HEK293 (cell line): ENCODE results near the gene PRR19.

Source experiments
- GLIS1 ChIP-seq: fragments of 450-650 bp; formaldehyde crosslinking; IDR thresholded peaks from 2 replicates; pipeline ENCODE4 v1.5.1; 2016; ENCODE audit warnings: missing biosample characterization, missing genetic modification characterization
- GLIS2 ChIP-seq: fragments of 450-650 bp; formaldehyde crosslinking; IDR thresholded peaks from 2 replicates; pipeline ENCODE4 v1.5.1; 2016; ENCODE audit warnings: missing biosample characterization, missing genetic modification characterization
- HOXC10 ChIP-seq: sonication (generic); formaldehyde crosslinking; IDR thresholded peaks from 2 replicates; pipeline ENCODE4 v1.8.1; 2023; ENCODE audit warnings: mild to moderate bottlenecking, missing genetic modification reagents
- IKZF3 ChIP-seq: fragments of 450-650 bp; IDR thresholded peaks from 2 replicates; pipeline ENCODE4 v1.5.0; 2018; ENCODE audit warnings: missing biosample characterization, mild to moderate bottlenecking, missing genetic modification characterization, moderate library complexity
- KLF8 ChIP-seq: fragments of 450-650 bp; formaldehyde crosslinking; IDR thresholded peaks from 2 replicates; pipeline ENCODE4 v1.5.1; 2016; ENCODE audit warnings: missing biosample characterization, missing genetic modification characterization
- RBAK ChIP-seq: fragments of 450-650 bp; formaldehyde crosslinking; IDR thresholded peaks from 2 replicates; pipeline ENCODE4 v1.5.1; 2016; ENCODE audit warnings: missing biosample characterization, missing genetic modification characterization
- SCRT1 ChIP-seq: fragments of 450-650 bp; formaldehyde crosslinking; IDR thresholded peaks from 2 replicates; pipeline ENCODE4 v1.5.1; 2016; ENCODE audit warnings: missing biosample characterization, missing genetic modification characterization, borderline replicate concordance
- ZBTB48 ChIP-seq: fragments of 450-650 bp; formaldehyde crosslinking; IDR thresholded peaks from 2 replicates; pipeline ENCODE4 v1.5.1; 2016; ENCODE audit warnings: missing biosample characterization, missing genetic modification characterization
- ZBTB7A ChIP-seq: fragments of 450-650 bp; formaldehyde crosslinking; IDR thresholded peaks from 2 replicates; pipeline ENCODE4 v1.5.1; 2016; ENCODE audit warnings: low read depth, missing biosample characterization, missing genetic modification characterization
- ZFHX2 ChIP-seq: fragments of 450-650 bp; formaldehyde crosslinking; conservative IDR thresholded peaks from 2 replicates; pipeline ENCODE4 v1.5.1; 2016; ENCODE audit warnings: missing biosample characterization, missing genetic modification characterization
- ZIC2 ChIP-seq: fragments of 450-650 bp; formaldehyde crosslinking; IDR thresholded peaks from 2 replicates; pipeline ENCODE4 v1.5.1; 2016; ENCODE audit warnings: missing biosample characterization, missing genetic modification characterization
- ZNF114 ChIP-seq: fragments of 450-650 bp; formaldehyde crosslinking; IDR thresholded peaks from 2 replicates; pipeline ENCODE4 v1.5.0; 2017; ENCODE audit warnings: missing biosample characterization, missing genetic modification characterization
- ZNF132 ChIP-seq: fragments of 450-650 bp; formaldehyde crosslinking; IDR thresholded peaks from 2 replicates; pipeline ENCODE4 v1.5.1; 2017; ENCODE audit warnings: missing biosample characterization, missing genetic modification characterization, borderline replicate concordance
- ZNF138 ChIP-seq: fragments of 450-650 bp; formaldehyde crosslinking; IDR thresholded peaks from 2 replicates; pipeline ENCODE4 v1.5.1; 2016; ENCODE audit warnings: missing biosample characterization, missing genetic modification characterization, borderline replicate concordance
- ZNF24 ChIP-seq: fragments of 450-650 bp; formaldehyde crosslinking; IDR thresholded peaks from 2 replicates; pipeline ENCODE4 v1.5.1; 2016; ENCODE audit warnings: missing biosample characterization, missing genetic modification characterization
- ZNF274 ChIP-seq, 2 experiments: fragments of 200-500 bp in 1 of 2; fragments of 450-650 bp in 1 of 2; sonication (Bioruptor generic) in 1 of 2; formaldehyde crosslinking in 1 of 2; IDR thresholded peaks; 2 replicates each; pipeline versions ENCODE4 v1.5.1 to v1.6.1; 2014 to 2016; ENCODE audit warnings: borderline replicate concordance in 1 of 2, inconsistent platforms in 1 of 2, low read length in 1 of 2, missing biosample characterization in 1 of 2, missing genetic modification characterization in 1 of 2
- ZNF48 ChIP-seq: fragments of 450-650 bp; formaldehyde crosslinking; IDR thresholded peaks from 2 replicates; pipeline ENCODE4 v1.5.1; 2016; ENCODE audit warnings: missing biosample characterization, missing genetic modification characterization
- ZNF501 ChIP-seq: fragments of 450-650 bp; formaldehyde crosslinking; IDR thresholded peaks from 2 replicates; pipeline ENCODE4 v1.5.1; 2016; ENCODE audit warnings: missing biosample characterization, missing genetic modification characterization
- ZNF521 ChIP-seq: fragments of 450-650 bp; formaldehyde crosslinking; IDR thresholded peaks from 2 replicates; pipeline ENCODE4 v1.5.1; 2017; ENCODE audit warnings: missing biosample characterization, mild to moderate bottlenecking, missing genetic modification characterization
- ZNF530 ChIP-seq: fragments of 450-650 bp; formaldehyde crosslinking; IDR thresholded peaks from 2 replicates; pipeline ENCODE4 v1.5.1; 2016; ENCODE audit warnings: low read depth, missing biosample characterization, missing genetic modification characterization
- ZNF558 ChIP-seq: fragments of 450-650 bp; formaldehyde crosslinking; IDR thresholded peaks from 2 replicates; pipeline ENCODE4 v1.5.1; 2016; ENCODE audit warnings: missing biosample characterization, missing genetic modification characterization
- ZNF561 ChIP-seq: fragments of 450-650 bp; IDR thresholded peaks from 2 replicates; pipeline ENCODE4 v1.5.1; 2018; ENCODE audit warnings: missing biosample characterization, missing genetic modification characterization, borderline replicate concordance
- ZNF621 ChIP-seq: fragments of 450-650 bp; formaldehyde crosslinking; IDR thresholded peaks from 2 replicates; pipeline ENCODE4 v1.5.1; 2017; ENCODE audit warnings: missing biosample characterization, missing genetic modification characterization
- ZNF623 ChIP-seq: fragments of 450-650 bp; formaldehyde crosslinking; IDR thresholded peaks from 2 replicates; pipeline ENCODE4 v1.5.1; 2016; ENCODE audit warnings: missing biosample characterization, missing genetic modification characterization
- ZNF707 ChIP-seq: fragments of 450-650 bp; formaldehyde crosslinking; IDR thresholded peaks from 2 replicates; pipeline ENCODE4 v1.5.1; 2016; ENCODE audit warnings: missing biosample characterization, missing genetic modification characterization
- TF ChIP-seq, protein P1 (sequence below): fragments of 450-650 bp; formaldehyde crosslinking; conservative IDR thresholded peaks from 2 replicates; pipeline ENCODE4 v1.5.1; 2016; ENCODE audit warnings: low read depth, missing biosample characterization, missing genetic modification characterization
- TF ChIP-seq, protein P2 (sequence below): fragments of 450-650 bp; formaldehyde crosslinking; IDR thresholded peaks from 2 replicates; pipeline ENCODE4 v1.5.1; 2016; ENCODE audit warnings: missing biosample characterization, missing genetic modification characterization
- TF ChIP-seq, protein P3 (sequence below): fragments of 450-650 bp; formaldehyde crosslinking; IDR thresholded peaks from 2 replicates; pipeline ENCODE4; 2016; ENCODE audit warnings: missing biosample characterization, missing genetic modification characterization
- TF ChIP-seq, protein P4 (sequence below): IDR thresholded peaks from 2 replicates; pipeline ENCODE4 v1.6.1; 2011; ENCODE audit warnings: mild to moderate bottlenecking, low read depth, low read length, borderline replicate concordance
- TF ChIP-seq, protein P5 (sequence below): fragments of 450-650 bp; formaldehyde crosslinking; conservative IDR thresholded peaks from 2 replicates; pipeline ENCODE4 v1.5.1; 2016; ENCODE audit warnings: low read depth, missing biosample characterization, missing genetic modification characterization

PRR19 gene

DNA sequence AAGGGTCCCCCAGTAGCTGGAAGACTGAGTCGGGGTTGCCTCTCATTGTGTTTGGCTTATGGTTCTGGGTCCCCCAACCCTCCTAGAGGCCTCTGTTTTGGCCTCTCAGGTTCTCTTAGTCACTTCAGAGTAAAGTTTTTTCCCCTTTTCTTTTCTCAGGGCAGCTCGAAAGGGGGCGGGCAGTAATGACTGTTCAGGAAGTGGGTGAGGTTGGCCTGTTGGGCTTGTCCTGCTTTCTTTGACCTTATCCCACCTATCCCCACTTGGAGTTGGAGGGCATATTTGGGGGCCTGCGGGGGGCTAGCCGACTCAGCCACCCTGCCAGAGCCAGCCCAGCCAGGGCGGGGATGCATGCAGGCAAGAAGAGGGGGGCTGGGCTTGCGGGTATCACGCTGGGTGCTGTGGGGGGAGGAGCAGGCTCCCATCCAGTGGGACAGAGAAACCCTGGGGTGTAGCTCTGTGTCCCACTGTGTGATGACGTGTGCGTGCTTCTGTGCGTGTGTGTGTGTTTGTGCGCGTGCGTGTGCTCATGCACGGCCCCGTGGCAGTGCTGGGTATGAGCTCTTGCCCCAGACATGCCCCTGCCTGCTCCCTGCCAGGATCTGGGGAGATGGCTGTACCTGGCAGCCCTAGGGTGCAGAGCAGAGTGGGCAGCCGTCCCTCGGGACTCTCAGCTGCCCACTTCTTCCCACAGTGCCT is 31.4 kb upstream of the PRR19 start (continued):
- TF ChIP-seq, protein P1, sequence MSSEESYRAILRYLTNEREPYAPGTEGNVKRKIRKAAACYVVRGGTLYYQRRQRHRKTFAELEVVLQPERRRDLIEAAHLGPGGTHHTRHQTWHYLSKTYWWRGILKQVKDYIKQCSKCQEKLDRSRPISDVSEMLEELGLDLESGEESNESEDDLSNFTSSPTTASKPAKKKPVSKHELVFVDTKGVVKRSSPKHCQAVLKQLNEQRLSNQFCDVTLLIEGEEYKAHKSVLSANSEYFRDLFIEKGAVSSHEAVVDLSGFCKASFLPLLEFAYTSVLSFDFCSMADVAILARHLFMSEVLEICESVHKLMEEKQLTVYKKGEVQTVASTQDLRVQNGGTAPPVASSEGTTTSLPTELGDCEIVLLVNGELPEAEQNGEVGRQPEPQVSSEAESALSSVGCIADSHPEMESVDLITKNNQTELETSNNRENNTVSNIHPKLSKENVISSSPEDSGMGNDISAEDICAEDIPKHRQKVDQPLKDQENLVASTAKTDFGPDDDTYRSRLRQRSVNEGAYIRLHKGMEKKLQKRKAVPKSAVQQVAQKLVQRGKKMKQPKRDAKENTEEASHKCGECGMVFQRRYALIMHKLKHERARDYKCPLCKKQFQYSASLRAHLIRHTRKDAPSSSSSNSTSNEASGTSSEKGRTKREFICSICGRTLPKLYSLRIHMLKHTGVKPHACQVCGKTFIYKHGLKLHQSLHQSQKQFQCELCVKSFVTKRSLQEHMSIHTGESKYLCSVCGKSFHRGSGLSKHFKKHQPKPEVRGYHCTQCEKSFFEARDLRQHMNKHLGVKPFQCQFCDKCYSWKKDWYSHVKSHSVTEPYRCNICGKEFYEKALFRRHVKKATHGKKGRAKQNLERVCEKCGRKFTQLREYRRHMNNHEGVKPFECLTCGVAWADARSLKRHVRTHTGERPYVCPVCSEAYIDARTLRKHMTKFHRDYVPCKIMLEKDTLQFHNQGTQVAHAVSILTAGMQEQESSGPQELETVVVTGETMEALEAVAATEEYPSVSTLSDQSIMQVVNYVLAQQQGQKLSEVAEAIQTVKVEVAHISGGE (tag by site-specific recombination) = no peak
- TF ChIP-seq GLIS1 (tag by site-specific recombination) = no peak
- TF ChIP-seq ZNF48 = no peak
- TF ChIP-seq KLF8 (tag by site-specific recombination) = no peak
- TF ChIP-seq, protein P2, sequence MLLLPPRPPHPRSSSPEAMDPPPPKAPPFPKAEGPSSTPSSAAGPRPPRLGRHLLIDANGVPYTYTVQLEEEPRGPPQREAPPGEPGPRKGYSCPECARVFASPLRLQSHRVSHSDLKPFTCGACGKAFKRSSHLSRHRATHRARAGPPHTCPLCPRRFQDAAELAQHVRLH (tag by site-specific recombination) = no peak
- TF ChIP-seq ZIC2 (tag by site-specific recombination) = peak; percentile 100
- no peak for TF ChIP-seq HOXC10
- TF ChIP-seq, protein P3, sequence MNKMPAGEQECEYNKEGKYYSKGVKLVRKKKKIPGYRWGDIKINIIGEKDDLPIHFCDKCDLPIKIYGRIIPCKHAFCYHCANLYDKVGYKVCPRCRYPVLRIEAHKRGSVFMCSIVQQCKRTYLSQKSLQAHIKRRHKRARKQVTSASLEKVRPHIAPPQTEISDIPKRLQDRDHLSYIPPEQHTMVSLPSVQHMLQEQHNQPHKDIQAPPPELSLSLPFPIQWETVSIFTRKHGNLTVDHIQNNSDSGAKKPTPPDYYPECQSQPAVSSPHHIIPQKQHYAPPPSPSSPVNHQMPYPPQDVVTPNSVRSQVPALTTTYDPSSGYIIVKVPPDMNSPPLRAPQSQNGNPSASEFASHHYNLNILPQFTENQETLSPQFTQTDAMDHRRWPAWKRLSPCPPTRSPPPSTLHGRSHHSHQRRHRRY = no peak
- TF ChIP-seq ZNF707 (tag by site-specific recombination) = no peak
- TF ChIP-seq ZFHX2 (tag by site-specific recombination) = peak; percentile 52
- peak; percentile 55; the same call in 1 of the 2 replicates for TF ChIP-seq ZBTB7A (tag by site-specific recombination)
- no peak for TF ChIP-seq ZNF132 (tag by site-specific recombination)
- TF ChIP-seq ZNF621 (tag by site-specific recombination) = no peak
- no peak for TF ChIP-seq ZBTB48
- no peak for TF ChIP-seq ZNF623
- TF ChIP-seq IKZF3 (tag by site-specific recombination) = no peak
- TF ChIP-seq ZNF558 (tag by site-specific recombination) = no peak
- TF ChIP-seq SCRT1 (tag by site-specific recombination) = no peak
- peak; percentile 50; the same call in 1 of the 2 replicates for TF ChIP-seq GLIS2 (tag by site-specific recombination)
- no peak for TF ChIP-seq ZNF274 (IDR thresholded peaks at IDR 0.05; ENCODE audit: low read length)
- no peak for TF ChIP-seq ZNF274 (tag by site-specific recombination; IDR thresholded peaks at IDR 0.05; ENCODE audit: borderline replicate concordance)
- no peak for TF ChIP-seq ZNF138
- no peak for TF ChIP-seq ZNF501 (tag by site-specific recombination)
- TF ChIP-seq ZNF114 (tag by site-specific recombination) = no peak
- TF ChIP-seq, protein P4, sequence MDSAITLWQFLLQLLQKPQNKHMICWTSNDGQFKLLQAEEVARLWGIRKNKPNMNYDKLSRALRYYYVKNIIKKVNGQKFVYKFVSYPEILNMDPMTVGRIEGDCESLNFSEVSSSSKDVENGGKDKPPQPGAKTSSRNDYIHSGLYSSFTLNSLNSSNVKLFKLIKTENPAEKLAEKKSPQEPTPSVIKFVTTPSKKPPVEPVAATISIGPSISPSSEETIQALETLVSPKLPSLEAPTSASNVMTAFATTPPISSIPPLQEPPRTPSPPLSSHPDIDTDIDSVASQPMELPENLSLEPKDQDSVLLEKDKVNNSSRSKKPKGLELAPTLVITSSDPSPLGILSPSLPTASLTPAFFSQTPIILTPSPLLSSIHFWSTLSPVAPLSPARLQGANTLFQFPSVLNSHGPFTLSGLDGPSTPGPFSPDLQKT = no peak
- no peak for TF ChIP-seq RBAK (tag by site-specific recombination)
- no peak for TF ChIP-seq ZNF521 (tag by site-specific recombination)
- no peak for TF ChIP-seq ZNF561 (tag by site-specific recombination)
- TF ChIP-seq ZNF530 (tag by site-specific recombination) = no peak
- TF ChIP-seq ZNF24 (tag by site-specific recombination) = no peak
- TF ChIP-seq, protein P5, sequence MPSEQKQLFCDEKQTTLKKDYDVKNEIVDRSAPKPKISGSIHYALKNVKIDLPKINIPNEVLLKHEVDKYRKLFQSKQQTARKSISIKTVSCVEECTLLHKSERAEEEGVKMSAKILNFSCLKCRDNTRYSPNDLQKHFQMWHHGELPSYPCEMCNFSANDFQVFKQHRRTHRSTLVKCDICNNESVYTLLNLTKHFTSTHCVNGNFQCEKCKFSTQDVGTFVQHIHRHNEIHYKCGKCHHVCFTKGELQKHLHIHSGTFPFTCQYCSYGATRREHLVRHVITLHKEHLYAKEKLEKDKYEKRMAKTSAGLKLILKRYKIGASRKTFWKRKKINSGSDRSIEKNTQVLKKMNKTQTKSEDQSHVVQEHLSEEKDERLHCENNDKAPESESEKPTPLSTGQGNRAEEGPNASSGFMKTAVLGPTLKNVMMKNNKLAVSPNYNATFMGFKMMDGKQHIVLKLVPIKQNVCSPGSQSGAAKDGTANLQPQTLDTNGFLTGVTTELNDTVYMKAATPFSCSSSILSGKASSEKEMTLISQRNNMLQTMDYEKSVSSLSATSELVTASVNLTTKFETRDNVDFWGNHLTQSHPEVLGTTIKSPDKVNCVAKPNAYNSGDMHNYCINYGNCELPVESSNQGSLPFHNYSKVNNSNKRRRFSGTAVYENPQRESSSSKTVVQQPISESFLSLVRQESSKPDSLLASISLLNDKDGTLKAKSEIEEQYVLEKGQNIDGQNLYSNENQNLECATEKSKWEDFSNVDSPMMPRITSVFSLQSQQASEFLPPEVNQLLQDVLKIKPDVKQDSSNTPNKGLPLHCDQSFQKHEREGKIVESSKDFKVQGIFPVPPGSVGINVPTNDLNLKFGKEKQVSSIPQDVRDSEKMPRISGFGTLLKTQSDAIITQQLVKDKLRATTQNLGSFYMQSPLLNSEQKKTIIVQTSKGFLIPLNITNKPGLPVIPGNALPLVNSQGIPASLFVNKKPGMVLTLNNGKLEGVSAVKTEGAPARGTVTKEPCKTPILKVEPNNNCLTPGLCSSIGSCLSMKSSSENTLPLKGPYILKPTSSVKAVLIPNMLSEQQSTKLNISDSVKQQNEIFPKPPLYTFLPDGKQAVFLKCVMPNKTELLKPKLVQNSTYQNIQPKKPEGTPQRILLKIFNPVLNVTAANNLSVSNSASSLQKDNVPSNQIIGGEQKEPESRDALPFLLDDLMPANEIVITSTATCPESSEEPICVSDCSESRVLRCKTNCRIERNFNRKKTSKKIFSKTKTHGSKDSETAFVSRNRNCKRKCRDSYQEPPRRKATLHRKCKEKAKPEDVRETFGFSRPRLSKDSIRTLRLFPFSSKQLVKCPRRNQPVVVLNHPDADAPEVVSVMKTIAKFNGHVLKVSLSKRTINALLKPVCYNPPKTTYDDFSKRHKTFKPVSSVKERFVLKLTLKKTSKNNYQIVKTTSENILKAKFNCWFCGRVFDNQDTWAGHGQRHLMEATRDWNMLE = no peak
